CD14-positive monocyte (primary cell): ENCODE data around the gene KCNK18. TPM values are rescaled to one million over a fixed set of nuclear protein-coding genes. Genes with fewer than 3 reads are reported as not detected.
A peak's percentile ranks its signal among the peaks of the same experiment; 100 is the strongest.

Experiments used
- DNase-seq, 3 donors: peaks; one replicate each; pipeline ENCODE4 v3.0.0-alpha.2; 2011 to 2022
- H2AFZ ChIP-seq: 2 replicates; pipeline ENCODE4 v1.6.0; 2012; ENCODE audit warnings: mild to moderate bottlenecking, low read depth, low read length, inconsistent platforms; ENCODE audit not compliant: insufficient read depth, poor library complexity, severe bottlenecking
- H3K27ac ChIP-seq, 2 donors: 1 replicate in 1 of 2; 2 replicates in 1 of 2; pipeline ENCODE4 v1.5.1; 2012 to 2013; ENCODE audit warnings: low read length in 2 of 2, control low read depth in 1 of 2, inconsistent platforms in 1 of 2, low read depth in 1 of 2, mild to moderate bottlenecking in 1 of 2
- H3K27me3 ChIP-seq, 2 donors: one replicate each; pipeline versions ENCODE4 v1.6.0 to v1.6.1; 2011 to 2013; ENCODE audit warnings: low read length in 2 of 2; ENCODE audit not compliant: control insufficient read depth in 2 of 2, insufficient read depth in 2 of 2
- H3K36me3 ChIP-seq, 2 donors: replicated peaks in 1 of 2; 1 replicate in 1 of 2; 2 replicates in 1 of 2; pipeline versions ENCODE4 v1.5.1 to v1.6.1; 2012 to 2013; ENCODE audit warnings: low read length in 2 of 2, control low read depth in 1 of 2, inconsistent platforms in 1 of 2, mild to moderate bottlenecking in 1 of 2; ENCODE audit not compliant: insufficient read depth in 2 of 2, control insufficient read depth in 1 of 2
- H3K4me1 ChIP-seq, 2 donors: 1 replicate in 1 of 2; 2 replicates in 1 of 2; pipeline versions ENCODE4 v1.5.1 to v1.6.1; 2012 to 2013; ENCODE audit warnings: low read length in 2 of 2, control low read depth in 1 of 2, inconsistent platforms in 1 of 2, mild to moderate bottlenecking in 1 of 2, moderate library complexity in 1 of 2; ENCODE audit not compliant: insufficient read depth in 2 of 2, control insufficient read depth in 1 of 2
- H3K4me2 ChIP-seq: replicated peaks from 2 replicates; pipeline ENCODE3; 2012; ENCODE audit warnings: low read length, moderate library complexity, mild to moderate bottlenecking; ENCODE audit not compliant: poor library complexity, severe bottlenecking; ENCODE audit errors: extremely low read depth
- H3K4me3 ChIP-seq, 3 experiments: fragments of 200-600 bp in 1 of 3; sonication (generic) in 1 of 3; replicated peaks in 1 of 3; 1 replicate in 2 of 3; 2 replicates in 1 of 3; pipeline ENCODE4 v1.5.1; 2011 to 2013; ENCODE audit warnings: low read length in 3 of 3, mild to moderate bottlenecking in 3 of 3, control low read depth in 2 of 3, low read depth in 2 of 3, inconsistent platforms in 1 of 3, moderate library complexity in 1 of 3
- H3K79me2 ChIP-seq: 2 replicates; pipeline ENCODE4 v1.6.0; 2012; ENCODE audit warnings: mild to moderate bottlenecking, control low read depth, inconsistent platforms, low read length, moderate library complexity; ENCODE audit not compliant: insufficient read depth
- H3K9ac ChIP-seq: 2 replicates; pipeline ENCODE4 v1.6.0; 2017; ENCODE audit warnings: low read length, mild to moderate bottlenecking; ENCODE audit not compliant: insufficient read depth, poor library complexity, severe bottlenecking
- H3K9me3 ChIP-seq, 2 donors: replicated peaks in 1 of 2; 1 replicate in 1 of 2; 2 replicates in 1 of 2; pipeline versions ENCODE4 v1.5.1 to v1.6.1; 2012 to 2013; ENCODE audit warnings: low read length in 2 of 2, control low read depth in 1 of 2; ENCODE audit not compliant: control insufficient read depth in 1 of 2, insufficient read depth in 1 of 2
- H4K20me1 ChIP-seq: 2 replicates; pipeline ENCODE4 v1.6.0; 2012; ENCODE audit warnings: mild to moderate bottlenecking, low read length, control low read depth, moderate library complexity; ENCODE audit not compliant: insufficient read depth
- H3K27ac Mint-ChIP-seq, 7 donors: one replicate each; pipeline ENCODE4 v1.8.0; 2020; ENCODE audit warnings: mild to moderate bottlenecking in 7 of 7, mixed read lengths in 7 of 7, moderate library complexity in 6 of 7, inconsistent platforms in 2 of 7
- H3K27me3 Mint-ChIP-seq, 3 donors: one replicate each; pipeline ENCODE4 v1.8.0; 2021 to 2022; ENCODE audit warnings: low read depth in 3 of 3, mild to moderate bottlenecking in 3 of 3, mixed read lengths in 3 of 3, moderate library complexity in 3 of 3, inconsistent platforms in 1 of 3
- H3K36me3 Mint-ChIP-seq, 2 donors: one replicate each; pipeline ENCODE4 v1.8.0; 2020; ENCODE audit warnings: mixed read lengths in 2 of 2, inconsistent platforms in 1 of 2, mild to moderate bottlenecking in 1 of 2
- H3K4me1 Mint-ChIP-seq: one replicate; pipeline ENCODE4 v1.8.0; 2020; ENCODE audit warnings: mild to moderate bottlenecking, mixed read lengths
- H3K4me3 Mint-ChIP-seq, 2 donors: one replicate each; pipeline ENCODE4 v1.8.0; 2020; ENCODE audit warnings: mild to moderate bottlenecking in 2 of 2, mixed read lengths in 2 of 2, moderate library complexity in 1 of 2
- H3K9me3 Mint-ChIP-seq, 7 donors: one replicate each; pipeline ENCODE4 v1.8.0; 2020 to 2022; ENCODE audit warnings: mixed read lengths in 7 of 7, mild to moderate bottlenecking in 6 of 7, moderate library complexity in 6 of 7, inconsistent platforms in 2 of 7
- CTCF ChIP-seq: fragments of 200-600 bp; IDR thresholded peaks from one replicate; pipeline ENCODE4 v1.8.0; 2022; ENCODE audit warnings: antibody characterized with exemption, mild to moderate bottlenecking
- WGBS: methylation state at CpG from one replicate; pipeline ENCODE4 v1.1.5; 2013; ENCODE audit warnings: missing lambda C conversion rate; ENCODE audit not compliant: insufficient coverage; 5-methylcytosine and 5-hydroxymethylcytosine counted together
- intact Hi-C, 2 donors: fragments of 100-400 bp; cut with micrococcal nuclease; formaldehyde crosslinking; loops; one replicate each; pipeline versions ENCODE4 v1.15.0 to v1.15.1; 2023
- polyA plus RNA-seq, 3 donors: library from polyadenylated mRNA; depleted of rRNA in 1 of 3; unstranded in 2 of 3; stranded (reverse) in 1 of 3; fragments of 300-500 nt in 2 of 3; fragments of >200 nt in 1 of 3; fragmentation: Illumina TruSeq in 2 of 3; gene quantifications; 1 replicate in 2 of 3; 2 replicates in 1 of 3; pipeline ENCODE4 v1.2.3, GENCODE V29; 2012 to 2021

KCNK18 gene
- polyA plus RNA-seq, 3 donors: not detected

- Histone ChIP-seq H3K4me1 (peaks cover 25 to 36% of the 10 kb centered on the region in 2 donors), H3K9ac (no peak overlapping the region), H3K27me3 (peaks cover 93 to 99% of the 10 kb centered on the region in 2 donors), H3K27ac (no peak overlapping the region), H3K4me3 (no peak overlapping the region), H3K9me3 (peaks cover 2 to 51% of the 10 kb centered on the region in 2 donors), H3K36me3 (no peaks in the 10 kb centered on the region), H3K4me2 (peak overlapping the region; percentile 14), H4K20me1 (no peaks in the 10 kb centered on the region), H3K79me2 (no peaks in the 10 kb centered on the region), H2AFZ (peak overlapping the region; percentile 17)
- H3K36me3 Mint-ChIP-seq: peaks cover 3 to 8% of the 10 kb centered on the region in 2 donors
- no peak overlapping the region for H3K27ac Mint-ChIP-seq
- DNase-seq: no peak
- peak overlapping the region in 1 of 2 donors; percentile 89 for H3K4me3 Mint-ChIP-seq
- peaks cover 94 to 98% (median 98%) of the 10 kb centered on the region in 3 donors for H3K27me3 Mint-ChIP-seq
- peak; percentile 21 for TF ChIP-seq CTCF
- WGBS: 3% methylated on average over 81 of the region's 82 CpGs
- intact Hi-C loops: no loop called here
- peaks cover 38% of the 10 kb centered on the region for H3K4me1 Mint-ChIP-seq
- peaks cover 0 to 31% (median 16%) of the 10 kb centered on the region in 7 donors for H3K9me3 Mint-ChIP-seq
Observed at GRCh38 chr10:117163061-117163953, 34.0 kb upstream of the KCNK18 start.

GRCh38 chr10:117163954-117164548 is 33.2 kb upstream of the KCNK18 start:
- Histone ChIP-seq H4K20me1 (no peaks in the 10 kb centered on the region), H3K4me2 (no peak overlapping the region), H3K9me3 (peaks cover 2 to 51% of the 10 kb centered on the region in 2 donors), H3K4me1 (peaks cover 27 to 39% of the 10 kb centered on the region in 2 donors), H3K36me3 (no peaks in the 10 kb centered on the region), H3K9ac (no peak overlapping the region), H3K27ac (no peak overlapping the region), H2AFZ (no peak overlapping the region), H3K79me2 (no peaks in the 10 kb centered on the region), H3K27me3 (peaks cover 92 to 99% of the 10 kb centered on the region in 2 donors), H3K4me3 (no peak overlapping the region)
- no peak for DNase-seq
- intact Hi-C loops: no loop called here
- Mint-ChIP-seq H3K9me3 (peaks cover 0 to 32% (median 19%) of the 10 kb centered on the region in 7 donors), H3K36me3 (peaks cover 3 to 8% of the 10 kb centered on the region in 2 donors), H3K27me3 (peaks cover 93 to 100% (median 98%) of the 10 kb centered on the region in 3 donors), H3K4me3 (peak overlapping the region in 1 of 2 donors; percentile 89), H3K4me1 (peaks cover 45% of the 10 kb centered on the region), H3K27ac (no peak overlapping the region)
- 5% methylated on average over 11 of the region's 16 CpGs for WGBS
- TF ChIP-seq CTCF: no peak
